WTC11 (cell line): Measurements from ENCODE around the gene RTBDN. TPM values are rescaled to one million over a fixed set of nuclear protein-coding genes. Genes with fewer than 3 reads are reported as not detected.

Experiments
- ATAC-seq: fragments of 200-7000 bp; cut with Tn5 transposase; 2 replicates; pipeline ENCODE4 v1.10.0; 2021; ENCODE audit warnings: mild to moderate bottlenecking, moderate library complexity
- CTCF ChIA-PET: fragments of 300-600 bp; sonication (Branson Sonifier 250); formaldehyde crosslinking; loops from one replicate; lab custom pipeline; 2021; ENCODE audit warnings: antibody characterized with exemption; lab: Charles Lee
- POLR2A ChIA-PET: fragments of 350-600 bp; sonication (Branson Sonifier 250); formaldehyde crosslinking; loops from one replicate; lab custom pipeline; 2021; ENCODE audit warnings: antibody characterized with exemption; lab: Charles Lee
- DNase-seq: peaks from one replicate; pipeline ENCODE4 v3.0.0; 2021; ENCODE audit warnings: low spot score
- H3K27ac Mint-ChIP-seq: 2 replicates; pipeline ENCODE4 v1.8.0; 2021; ENCODE audit warnings: mixed read lengths
- H3K27me3 Mint-ChIP-seq: 2 replicates; pipeline ENCODE4 v1.8.0; 2021; ENCODE audit warnings: low read depth, mild to moderate bottlenecking, moderate library complexity, mixed read lengths
- H3K36me3 Mint-ChIP-seq: 2 replicates; pipeline ENCODE4 v1.8.0; 2021; ENCODE audit warnings: mixed read lengths
- H3K4me1 Mint-ChIP-seq: 2 replicates; pipeline ENCODE4 v1.8.0; 2022; ENCODE audit warnings: mixed read lengths
- H3K4me3 Mint-ChIP-seq: 2 replicates; pipeline ENCODE4 v1.8.0; 2021; ENCODE audit warnings: mild to moderate bottlenecking, moderate library complexity, mixed read lengths
- H3K9me3 Mint-ChIP-seq: 2 replicates; pipeline ENCODE4 v1.8.0; 2021; ENCODE audit warnings: mixed read lengths
- CREB1 ChIP-seq: sonication (generic); formaldehyde crosslinking; IDR thresholded peaks from 2 replicates; pipeline ENCODE4 v1.8.0; 2023; ENCODE audit warnings: mild to moderate bottlenecking, missing genetic modification reagents
- CREM ChIP-seq: sonication (generic); formaldehyde crosslinking; IDR thresholded peaks from 2 replicates; pipeline ENCODE4 v1.8.1; 2022; ENCODE audit warnings: mild to moderate bottlenecking, missing genetic modification reagents, moderate library complexity
- GABPB1 ChIP-seq: sonication (generic); formaldehyde crosslinking; IDR thresholded peaks from 2 replicates; pipeline ENCODE4 v1.8.1; 2023; ENCODE audit warnings: mild to moderate bottlenecking, missing genetic modification reagents
- KAT7 ChIP-seq: sonication (generic); formaldehyde crosslinking; IDR thresholded peaks from 2 replicates; pipeline ENCODE4 v1.8.1; 2023; ENCODE audit warnings: missing genetic modification reagents, mild to moderate bottlenecking, borderline replicate concordance
- MXD4 ChIP-seq: fragments of 250-450 bp; sonication (Bioruptor Pico); IDR thresholded peaks from 2 replicates; pipeline ENCODE4 v1.8.0; 2021; ENCODE audit warnings: mild to moderate bottlenecking, moderate library complexity, borderline replicate concordance
- NR3C1 ChIP-seq: sonication (generic); formaldehyde crosslinking; conservative IDR thresholded peaks from 2 replicates; pipeline ENCODE4 v1.8.1; 2023; ENCODE audit warnings: low read depth, mild to moderate bottlenecking, missing genetic modification reagents
- RELA ChIP-seq: sonication (generic); formaldehyde crosslinking; IDR thresholded peaks from 2 replicates; pipeline ENCODE4 v1.8.1; 2022; ENCODE audit warnings: missing genetic modification reagents, mild to moderate bottlenecking, borderline replicate concordance
- RORB ChIP-seq: fragments of 250-450 bp; sonication (Bioruptor Pico); IDR thresholded peaks from 2 replicates; pipeline ENCODE4 v1.9.0; 2021; ENCODE audit warnings: mild to moderate bottlenecking
- SMAD3 ChIP-seq: sonication (generic); formaldehyde crosslinking; IDR thresholded peaks from 2 replicates; pipeline ENCODE4 v1.8.0; 2022; ENCODE audit warnings: missing genetic modification reagents, mild to moderate bottlenecking, borderline replicate concordance
- SOX15 ChIP-seq: fragments of 250-450 bp; sonication (Bioruptor Pico); IDR thresholded peaks from 2 replicates; pipeline ENCODE4 v1.9.0; 2021; ENCODE audit warnings: mild to moderate bottlenecking
- TEAD1 ChIP-seq: sonication (generic); formaldehyde crosslinking; IDR thresholded peaks from 2 replicates; pipeline ENCODE4 v1.8.0; 2022; ENCODE audit warnings: mild to moderate bottlenecking, missing genetic modification reagents
- TEAD4 ChIP-seq: sonication (generic); formaldehyde crosslinking; IDR thresholded peaks from 2 replicates; pipeline ENCODE4 v1.8.0; 2022; ENCODE audit warnings: mild to moderate bottlenecking, missing genetic modification reagents
- ZNF138 ChIP-seq: sonication (generic); formaldehyde crosslinking; conservative IDR thresholded peaks from 2 replicates; pipeline ENCODE4 v1.8.1; 2022; ENCODE audit warnings: mild to moderate bottlenecking, moderate library complexity, missing genetic modification reagents
- ZNF263 ChIP-seq: sonication (generic); formaldehyde crosslinking; IDR thresholded peaks from 2 replicates; pipeline ENCODE4 v1.8.1; 2022; ENCODE audit warnings: low read depth, mild to moderate bottlenecking, moderate library complexity, missing genetic modification reagents
- ZNF317 ChIP-seq: sonication (generic); formaldehyde crosslinking; IDR thresholded peaks from 2 replicates; pipeline ENCODE4 v1.8.1; 2023; ENCODE audit warnings: low read depth, mild to moderate bottlenecking, moderate library complexity, missing genetic modification reagents, borderline replicate concordance
- ZNF416 ChIP-seq: fragments of 250-450 bp; sonication (Bioruptor Pico); IDR thresholded peaks from 2 replicates; pipeline ENCODE4 v1.9.0; 2021; ENCODE audit warnings: mild to moderate bottlenecking, inconsistent platforms
- ZNF423 ChIP-seq: fragments of 250-450 bp; sonication (Bioruptor Pico); IDR thresholded peaks from 2 replicates; pipeline ENCODE4 v2.1.2; 2022; ENCODE audit warnings: mild to moderate bottlenecking, moderate library complexity
- total RNA-seq: library from RNA; stranded (reverse); gene quantifications from 3 replicates; pipeline ENCODE4 v1.2.3, GENCODE V29; 2021
- TF ChIP-seq, protein P1 (sequence below): fragments of 250-450 bp; sonication (Bioruptor Pico); IDR thresholded peaks from 2 replicates; pipeline ENCODE4 v1.9.0; 2021; ENCODE audit warnings: moderate library complexity, mild to moderate bottlenecking, inconsistent platforms, borderline replicate concordance
- TF ChIP-seq, protein P2 (sequence below): fragments of 200-600 bp; IDR thresholded peaks from 2 replicates; pipeline ENCODE4 v1.8.0; 2022; ENCODE audit warnings: antibody characterized with exemption
- TF ChIP-seq, protein P3 (sequence below): sonication (generic); formaldehyde crosslinking; IDR thresholded peaks from 2 replicates; pipeline ENCODE4 v1.8.0; 2022; ENCODE audit warnings: mild to moderate bottlenecking, missing genetic modification reagents
- TF ChIP-seq, protein P4 (sequence below): sonication (generic); formaldehyde crosslinking; IDR thresholded peaks from 2 replicates; pipeline ENCODE4 v1.8.1; 2023; ENCODE audit warnings: mild to moderate bottlenecking, moderate library complexity, missing genetic modification reagents
- TF ChIP-seq, protein P5 (sequence below): sonication (generic); formaldehyde crosslinking; IDR thresholded peaks from 2 replicates; pipeline ENCODE4 v1.8.1; 2022; ENCODE audit warnings: low read depth, missing genetic modification reagents, borderline replicate concordance

Gene RTBDN
- total RNA-seq, 1 experiment from 2014 or later, result 2.4 TPM

DNA sequence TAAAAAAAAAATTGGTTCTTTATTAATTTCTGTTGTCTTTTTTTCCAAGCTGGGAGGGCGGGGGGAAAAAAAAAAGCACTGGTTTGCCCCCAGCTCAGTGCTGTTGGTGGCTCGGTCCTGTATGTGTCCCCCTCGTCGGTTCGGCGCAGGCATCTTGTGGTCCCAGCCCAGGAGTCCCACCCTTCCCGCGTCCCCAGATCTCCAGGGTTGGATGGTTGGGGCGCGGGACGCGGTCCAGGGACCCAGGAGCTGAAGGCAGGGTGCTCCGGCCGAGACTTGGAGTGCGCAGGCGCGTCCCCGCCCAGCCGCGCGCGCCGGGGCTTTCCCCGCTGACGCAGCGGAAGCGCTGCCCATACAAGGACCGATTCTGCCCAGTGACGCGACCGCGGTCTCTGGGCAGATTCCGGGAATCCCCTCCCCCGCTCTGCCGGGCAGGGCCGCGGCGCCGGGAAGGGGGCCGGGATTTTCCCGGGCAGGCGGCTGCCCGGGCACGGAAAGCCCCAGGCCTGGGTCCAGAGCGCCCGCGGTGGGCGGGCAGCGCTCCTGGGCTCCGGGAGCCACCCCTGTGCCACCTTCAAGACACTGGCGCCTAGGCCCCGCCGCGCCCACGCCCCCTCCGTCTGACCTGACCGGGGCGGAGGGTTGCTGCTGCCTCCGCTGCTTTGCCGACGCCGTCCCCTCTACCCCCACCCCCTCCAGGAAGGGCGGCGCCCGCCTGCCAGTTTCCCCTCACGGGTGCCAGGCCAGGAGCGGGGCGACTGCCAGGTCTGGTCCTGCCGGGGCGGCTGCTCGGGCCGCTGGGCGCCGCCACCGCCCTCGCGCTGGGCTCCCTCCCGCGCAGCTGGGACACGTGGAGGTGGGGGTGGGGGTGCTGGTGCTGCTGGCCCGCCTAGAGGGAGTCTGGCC, 40.8 kb downstream of the RTBDN start (continued):
- no peak for TF ChIP-seq RELA (CRISPR knock-in tag)
- TF ChIP-seq, protein P1, sequence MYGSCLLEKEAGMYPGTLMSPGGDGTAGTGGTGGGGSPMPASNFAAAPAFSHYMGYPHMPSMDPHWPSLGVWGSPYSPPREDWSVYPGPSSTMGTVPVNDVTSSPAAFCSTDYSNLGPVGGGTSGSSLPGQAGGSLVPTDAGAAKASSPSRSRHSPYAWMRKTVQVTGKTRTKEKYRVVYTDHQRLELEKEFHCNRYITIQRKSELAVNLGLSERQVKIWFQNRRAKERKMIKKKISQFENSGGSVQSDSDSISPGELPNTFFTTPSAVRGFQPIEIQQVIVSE (CRISPR knock-in tag), result no peak
- TF ChIP-seq ZNF416, result no peak
- no peak for TF ChIP-seq KAT7 (CRISPR knock-in tag)
- peak; percentile 75 for TF ChIP-seq CREM (CRISPR knock-in tag)
- no peak for TF ChIP-seq RORB (CRISPR knock-in tag)
- TF ChIP-seq, protein P2, sequence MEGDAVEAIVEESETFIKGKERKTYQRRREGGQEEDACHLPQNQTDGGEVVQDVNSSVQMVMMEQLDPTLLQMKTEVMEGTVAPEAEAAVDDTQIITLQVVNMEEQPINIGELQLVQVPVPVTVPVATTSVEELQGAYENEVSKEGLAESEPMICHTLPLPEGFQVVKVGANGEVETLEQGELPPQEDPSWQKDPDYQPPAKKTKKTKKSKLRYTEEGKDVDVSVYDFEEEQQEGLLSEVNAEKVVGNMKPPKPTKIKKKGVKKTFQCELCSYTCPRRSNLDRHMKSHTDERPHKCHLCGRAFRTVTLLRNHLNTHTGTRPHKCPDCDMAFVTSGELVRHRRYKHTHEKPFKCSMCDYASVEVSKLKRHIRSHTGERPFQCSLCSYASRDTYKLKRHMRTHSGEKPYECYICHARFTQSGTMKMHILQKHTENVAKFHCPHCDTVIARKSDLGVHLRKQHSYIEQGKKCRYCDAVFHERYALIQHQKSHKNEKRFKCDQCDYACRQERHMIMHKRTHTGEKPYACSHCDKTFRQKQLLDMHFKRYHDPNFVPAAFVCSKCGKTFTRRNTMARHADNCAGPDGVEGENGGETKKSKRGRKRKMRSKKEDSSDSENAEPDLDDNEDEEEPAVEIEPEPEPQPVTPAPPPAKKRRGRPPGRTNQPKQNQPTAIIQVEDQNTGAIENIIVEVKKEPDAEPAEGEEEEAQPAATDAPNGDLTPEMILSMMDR, result no peak
- no peak; the same call in 1 of the 2 replicates for TF ChIP-seq GABPB1 (CRISPR knock-in tag)
- TF ChIP-seq, protein P3, sequence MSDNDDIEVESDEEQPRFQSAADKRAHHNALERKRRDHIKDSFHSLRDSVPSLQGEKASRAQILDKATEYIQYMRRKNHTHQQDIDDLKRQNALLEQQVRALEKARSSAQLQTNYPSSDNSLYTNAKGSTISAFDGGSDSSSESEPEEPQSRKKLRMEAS (CRISPR knock-in tag), result peak; percentile 69; the same call in 1 of the 2 replicates
- TF ChIP-seq, protein P4, sequence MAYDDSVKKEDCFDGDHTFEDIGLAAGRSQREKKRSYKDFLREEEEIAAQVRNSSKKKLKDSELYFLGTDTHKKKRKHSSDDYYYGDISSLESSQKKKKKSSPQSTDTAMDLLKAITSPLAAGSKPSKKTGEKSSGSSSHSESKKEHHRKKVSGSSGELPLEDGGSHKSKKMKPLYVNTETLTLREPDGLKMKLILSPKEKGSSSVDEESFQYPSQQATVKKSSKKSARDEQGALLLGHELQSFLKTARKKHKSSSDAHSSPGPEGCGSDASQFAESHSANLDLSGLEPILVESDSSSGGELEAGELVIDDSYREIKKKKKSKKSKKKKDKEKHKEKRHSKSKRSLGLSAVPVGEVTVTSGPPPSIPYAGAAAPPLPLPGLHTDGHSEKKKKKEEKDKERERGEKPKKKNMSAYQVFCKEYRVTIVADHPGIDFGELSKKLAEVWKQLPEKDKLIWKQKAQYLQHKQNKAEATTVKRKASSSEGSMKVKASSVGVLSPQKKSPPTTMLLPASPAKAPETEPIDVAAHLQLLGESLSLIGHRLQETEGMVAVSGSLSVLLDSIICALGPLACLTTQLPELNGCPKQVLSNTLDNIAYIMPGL (CRISPR knock-in tag), result no peak
- no peak for TF ChIP-seq SMAD3 (CRISPR knock-in tag)
- TF ChIP-seq ZNF263 (CRISPR knock-in tag), result no peak
- TF ChIP-seq NR3C1 (CRISPR knock-in tag), result no peak
- TF ChIP-seq TEAD4 (CRISPR knock-in tag), result no peak
- TF ChIP-seq SOX15 (CRISPR knock-in tag), result no peak
- no peak for TF ChIP-seq ZNF423 (CRISPR knock-in tag)
- no peak; the same call in 1 of the 2 replicates for TF ChIP-seq ZNF317 (CRISPR knock-in tag)
- TF ChIP-seq MXD4 (CRISPR knock-in tag), result no peak
- TF ChIP-seq ZNF138 (CRISPR knock-in tag), result no peak
- TF ChIP-seq, protein P5, sequence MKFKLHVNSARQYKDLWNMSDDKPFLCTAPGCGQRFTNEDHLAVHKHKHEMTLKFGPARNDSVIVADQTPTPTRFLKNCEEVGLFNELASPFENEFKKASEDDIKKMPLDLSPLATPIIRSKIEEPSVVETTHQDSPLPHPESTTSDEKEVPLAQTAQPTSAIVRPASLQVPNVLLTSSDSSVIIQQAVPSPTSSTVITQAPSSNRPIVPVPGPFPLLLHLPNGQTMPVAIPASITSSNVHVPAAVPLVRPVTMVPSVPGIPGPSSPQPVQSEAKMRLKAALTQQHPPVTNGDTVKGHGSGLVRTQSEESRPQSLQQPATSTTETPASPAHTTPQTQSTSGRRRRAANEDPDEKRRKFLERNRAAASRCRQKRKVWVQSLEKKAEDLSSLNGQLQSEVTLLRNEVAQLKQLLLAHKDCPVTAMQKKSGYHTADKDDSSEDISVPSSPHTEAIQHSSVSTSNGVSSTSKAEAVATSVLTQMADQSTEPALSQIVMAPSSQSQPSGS (CRISPR knock-in tag), result no peak
- TF ChIP-seq, all 79 proteins: peak for 14

DNA sequence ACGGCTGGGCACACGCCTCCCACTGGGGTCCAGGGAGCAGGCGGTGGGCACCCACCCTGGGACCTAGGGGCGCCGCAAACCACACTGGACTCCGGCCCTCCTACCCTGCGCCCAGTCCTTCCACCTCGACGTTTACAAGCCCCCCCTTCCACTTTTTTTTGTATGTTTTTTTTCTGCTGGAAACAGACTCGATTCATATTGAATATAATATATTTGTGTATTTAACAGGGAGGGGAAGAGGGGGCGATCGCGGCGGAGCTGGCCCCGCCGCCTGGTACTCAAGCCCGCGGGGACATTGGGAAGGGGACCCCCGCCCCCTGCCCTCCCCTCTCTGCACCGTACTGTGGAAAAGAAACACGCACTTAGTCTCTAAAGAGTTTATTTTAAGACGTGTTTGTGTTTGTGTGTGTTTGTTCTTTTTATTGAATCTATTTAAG, 41.5 kb downstream of the RTBDN start:
- DNase-seq, result no peak
- TF ChIP-seq TEAD1 (CRISPR knock-in tag) (no peak), CREB1 (CRISPR knock-in tag) (no peak)
- TF ChIP-seq, protein P4 (CRISPR knock-in tag), result 0 out of 2 replicates have a peak, but pooled peaks have one; percentile 5
- Mint-ChIP-seq H3K4me3 (peak overlapping the region; percentile 84), H3K27ac (no peak overlapping the region), H3K4me1 (peaks cover 39% of the 10 kb centered on the region), H3K27me3 (peaks cover 32% of the 10 kb centered on the region), H3K9me3 (no peaks in the 10 kb centered on the region), H3K36me3 (peaks cover 5% of the 10 kb centered on the region)
- ChIA-PET POLR2A (interaction anchor here (0.6 to 3.1 kb wide), 15 partner anchors 9 to 112 kb away, joined by 3 to 29 read pairs (median 4); partner anchors contain the start of genes HOOK2, PRDX2, RNASEH2A and THSD8), CTCF (interaction anchor here (0.6 to 14.0 kb wide), 17 partner anchors 8 to 173 kb away, joined by 3 to 341 read pairs (median 5); partner anchors contain the start of genes HOOK2, PRDX2, RNASEH2A and THSD8)
- no peak for ATAC-seq
